Measurements from ENCODE around the gene DYNC2H1. TPM values are rescaled to one million over a fixed set of nuclear protein-coding genes. Genes with fewer than 3 reads are reported as not detected.

DYNC2H1 gene
- total RNA-seq, 1 experiment from 2014 or later: 28.9 TPM

GRCh38 chr11:103326070-103326794 is 217.0 kb downstream of the DYNC2H1 start:
- ChIA-PET POLR2A (ENCODE audit: unreplicated experiment) (no interaction called here), CTCF (no interaction called here)
- Histone ChIP-seq H4K20me1 (ENCODE audit: low read length) (no peaks in the 10 kb centered on the region), H3K9ac (ENCODE audit: low read length) (no peak overlapping the region), H3K4me3 (ENCODE audit: low read length) (no peak overlapping the region), H3K36me3 (ENCODE audit: low read depth, low read length) (no peaks in the 10 kb centered on the region), H3K27ac (ENCODE audit: low read length) (no peak overlapping the region), H3K79me2 (ENCODE audit: low read length) (no peaks in the 10 kb centered on the region), H3K9me2 (replicated peaks; ENCODE audit: low read length) (no peaks in the 10 kb centered on the region), H3K4me2 (ENCODE audit: low read length) (0 out of 2 replicates have a peak overlapping the region, but pooled peaks have one; percentile 19), H2AFZ (ENCODE audit: low read length) (peak overlapping the region; percentile 40), H3K27me3 (ENCODE audit: low read length) (no peaks in the 10 kb centered on the region), H3K9me3 (ENCODE audit: low read length) (no peaks in the 10 kb centered on the region), H3K4me1 (ENCODE audit: insufficient read depth, low read length) (no peaks in the 10 kb centered on the region; the same call in 1 of the 2 replicates), H3F3A (ENCODE audit: low read length, unreplicated experiment) (no peaks in the 10 kb centered on the region)
- DNase-seq: peak; percentile 92
- no peak for TF ChIP-seq EZH2phosphoT487 (IDR thresholded peaks at IDR 0.05; ENCODE audit: borderline replicate concordance, low read length)
- TF ChIP-seq CTCF (conservative IDR thresholded peaks at IDR 0.05; ENCODE audit: low read depth, low read length): peak; percentile 91
- TF ChIP-seq EZH2 (IDR thresholded peaks at IDR 0.05; ENCODE audit: low read length, unreplicated experiment): no peak
- no TSS peak for BruUV-seq (replicated peaks)
- intact Hi-C loops (cut with micrococcal nuclease): loop anchor here (1.0 to 5.0 kb wide), 4 partner anchors 106 to 275 kb away; no protein-coding TSS in a partner anchor
- peak; percentile 97 for ATAC-seq

- H3K9me3 ChIP-seq (ENCODE audit: low read length): no peaks in the 10 kb centered on the region
- intact Hi-C loops (cut with micrococcal nuclease): loop anchor here (5.0 kb wide), 2 partner anchors 105 to 125 kb away; no protein-coding TSS in a partner anchor
- no peaks in the 10 kb centered on the region for H3K79me2 ChIP-seq (ENCODE audit: low read length)
- H2AFZ ChIP-seq (ENCODE audit: low read length): no peak overlapping the region
- H3K27ac ChIP-seq (ENCODE audit: low read length): no peak overlapping the region
- no peak for ATAC-seq
- no peak overlapping the region for H3K4me3 ChIP-seq (ENCODE audit: low read length)
- H4K20me1 ChIP-seq (ENCODE audit: low read length): no peaks in the 10 kb centered on the region
- no peak overlapping the region for H3K9ac ChIP-seq (ENCODE audit: low read length)
- TF ChIP-seq EZH2 (IDR thresholded peaks at IDR 0.05; ENCODE audit: low read length, unreplicated experiment): no peak
- TF ChIP-seq CTCF (conservative IDR thresholded peaks at IDR 0.05; ENCODE audit: low read depth, low read length): no peak
- no peak for TF ChIP-seq EZH2phosphoT487 (IDR thresholded peaks at IDR 0.05; ENCODE audit: borderline replicate concordance, low read length)
- DNase-seq: no peak
- H3K36me3 ChIP-seq (ENCODE audit: low read depth, low read length): no peaks in the 10 kb centered on the region
- BruUV-seq (replicated peaks): no TSS peak
- no peak overlapping the region for H3K4me2 ChIP-seq (ENCODE audit: low read length)
- no peaks in the 10 kb centered on the region for H3F3A ChIP-seq (ENCODE audit: low read length, unreplicated experiment)
- CTCF ChIA-PET: no interaction called here
- H3K4me1 ChIP-seq (ENCODE audit: insufficient read depth, low read length): no peaks in the 10 kb centered on the region; the same call in 1 of the 2 replicates
- POLR2A ChIA-PET (ENCODE audit: unreplicated experiment): no interaction called here
- H3K27me3 ChIP-seq (ENCODE audit: low read length): no peaks in the 10 kb centered on the region
- H3K9me2 ChIP-seq (replicated peaks; ENCODE audit: low read length): no peaks in the 10 kb centered on the region
Measured at GRCh38 chr11:103327721-103328120, 218.5 kb downstream of the DYNC2H1 start.

GRCh38 chr11:103332409-103332808 is 223.2 kb downstream of the DYNC2H1 start:
- H3K9me3 ChIP-seq (ENCODE audit: low read length): no peaks in the 10 kb centered on the region

More at GRCh38 chr11:103332409-103332808, 223.2 kb downstream of the DYNC2H1 start:
- no peak for TF ChIP-seq CTCF (conservative IDR thresholded peaks at IDR 0.05; ENCODE audit: low read depth, low read length)
- no peak for TF ChIP-seq EZH2 (IDR thresholded peaks at IDR 0.05; ENCODE audit: low read length, unreplicated experiment)
- TF ChIP-seq EZH2phosphoT487 (IDR thresholded peaks at IDR 0.05; ENCODE audit: borderline replicate concordance, low read length): no peak
- no peak overlapping the region for H3K9ac ChIP-seq (ENCODE audit: low read length)
- BruUV-seq (replicated peaks): no TSS peak
- intact Hi-C loops (cut with micrococcal nuclease): no loop called here
- H3K4me2 ChIP-seq (ENCODE audit: low read length): no peak overlapping the region
- no peak overlapping the region for H2AFZ ChIP-seq (ENCODE audit: low read length)
- H3K27ac ChIP-seq (ENCODE audit: low read length): no peak overlapping the region
- ChIA-PET POLR2A (ENCODE audit: unreplicated experiment) (no interaction called here), CTCF (no interaction called here)
- no peaks in the 10 kb centered on the region for H3F3A ChIP-seq (ENCODE audit: low read length, unreplicated experiment)
- no peaks in the 10 kb centered on the region for H4K20me1 ChIP-seq (ENCODE audit: low read length)
- H3K79me2 ChIP-seq (ENCODE audit: low read length): no peaks in the 10 kb centered on the region
- ATAC-seq (no peak), DNase-seq (no peak)
- no peak overlapping the region for H3K4me3 ChIP-seq (ENCODE audit: low read length)
- no peaks in the 10 kb centered on the region for H3K36me3 ChIP-seq (ENCODE audit: low read depth, low read length)
- no peaks in the 10 kb centered on the region for H3K9me2 ChIP-seq (replicated peaks; ENCODE audit: low read length)
- H3K27me3 ChIP-seq (ENCODE audit: low read length): no peaks in the 10 kb centered on the region
- H3K4me1 ChIP-seq (ENCODE audit: insufficient read depth, low read length): no peaks in the 10 kb centered on the region

Data from PC-3 (cell line).